Naive thymus-derived CD4-positive, alpha-beta T cell (primary cell): ENCODE results near the gene GABPB2. TPM values are rescaled to one million over a fixed set of nuclear protein-coding genes. Genes with fewer than 3 reads are reported as not detected.

Experiments used
- ATAC-seq: fragments of 150-1000 bp; cut with Tn5 transposase; 2 replicates; pipeline ENCODE4 v1.10.0; 2021; ENCODE audit warnings: mild to moderate bottlenecking, moderate library complexity
- CTCF ChIA-PET: fragments of 350-600 bp; sonication (Branson Sonifier 250); formaldehyde crosslinking; loops from one replicate; lab custom pipeline; 2021; ENCODE audit warnings: antibody characterized with exemption; lab: Charles Lee
- POLR2A ChIA-PET: fragments of 350-600 bp; sonication (Branson Sonifier 250); formaldehyde crosslinking; loops from one replicate; lab custom pipeline; 2021; ENCODE audit warnings: antibody characterized with exemption, inconsistent platforms; lab: Charles Lee
- DNase-seq, 9 donors: peaks; one replicate each; pipeline versions ENCODE4 v3.0.0 to v3.0.0-alpha.2; 2020 to 2022; ENCODE audit warnings: mixed read lengths in 1 of 9
- H3K27ac ChIP-seq: one replicate; pipeline ENCODE4 v1.7.0; 2013; ENCODE audit warnings: mild to moderate bottlenecking, low read depth, low read length, moderate library complexity
- H3K27me3 ChIP-seq, 2 donors: one replicate each; pipeline ENCODE4 v1.7.0; 2013; ENCODE audit warnings: low read length in 2 of 2, mild to moderate bottlenecking in 2 of 2, moderate library complexity in 2 of 2; ENCODE audit not compliant: control insufficient read depth in 2 of 2, insufficient read depth in 2 of 2
- H3K36me3 ChIP-seq, 3 experiments: 1 replicate in 2 of 3; 2 replicates in 1 of 3; pipeline ENCODE4 v1.7.0; 2013; ENCODE audit warnings: low read length in 3 of 3, mild to moderate bottlenecking in 3 of 3, moderate library complexity in 1 of 3; ENCODE audit not compliant: insufficient read depth in 3 of 3, control insufficient read depth in 2 of 3
- H3K4me1 ChIP-seq, 2 donors: one replicate each; pipeline ENCODE4 v1.7.0; 2013; ENCODE audit warnings: low read length in 2 of 2, mild to moderate bottlenecking in 2 of 2, moderate library complexity in 1 of 2; ENCODE audit not compliant: control insufficient read depth in 2 of 2, insufficient read depth in 2 of 2
- H3K4me3 ChIP-seq: 2 replicates; pipeline ENCODE4 v1.7.0; 2013; ENCODE audit warnings: mild to moderate bottlenecking, low read length
- H3K9me3 ChIP-seq, 3 experiments: 1 replicate in 2 of 3; 2 replicates in 1 of 3; pipeline ENCODE4 v1.7.0; 2013; ENCODE audit warnings: low read length in 3 of 3; ENCODE audit not compliant: control insufficient read depth in 2 of 3
- H3K27ac Mint-ChIP-seq, 9 donors: one replicate each; pipeline ENCODE4 v1.8.0; 2020 to 2022; ENCODE audit warnings: mixed read lengths in 9 of 9, mild to moderate bottlenecking in 8 of 9, moderate library complexity in 5 of 9, inconsistent platforms in 2 of 9
- H3K27me3 Mint-ChIP-seq, 5 donors: one replicate each; pipeline ENCODE4 v1.8.0; 2021 to 2022; ENCODE audit warnings: mixed read lengths in 5 of 5, mild to moderate bottlenecking in 1 of 5
- H3K36me3 Mint-ChIP-seq, 5 donors: one replicate each; pipeline ENCODE4 v1.8.0; 2020 to 2022; ENCODE audit warnings: mixed read lengths in 5 of 5, mild to moderate bottlenecking in 3 of 5, inconsistent platforms in 1 of 5
- H3K4me1 Mint-ChIP-seq, 7 donors: one replicate each; pipeline ENCODE4 v1.8.0; 2020 to 2022; ENCODE audit warnings: mixed read lengths in 7 of 7, mild to moderate bottlenecking in 3 of 7, inconsistent platforms in 1 of 7
- H3K4me3 Mint-ChIP-seq, 10 donors: one replicate each; pipeline ENCODE4 v1.8.0; 2020 to 2022; ENCODE audit warnings: mild to moderate bottlenecking in 10 of 10, mixed read lengths in 10 of 10, moderate library complexity in 6 of 10, inconsistent platforms in 2 of 10
- H3K9me3 Mint-ChIP-seq, 11 donors: one replicate each; pipeline ENCODE4 v1.8.0; 2020 to 2022; ENCODE audit warnings: mixed read lengths in 11 of 11, mild to moderate bottlenecking in 4 of 11, inconsistent platforms in 1 of 11, moderate library complexity in 1 of 11
- intact Hi-C, 2 donors: fragments of 100-400 bp; cut with micrococcal nuclease; formaldehyde crosslinking; loops; one replicate each; pipeline ENCODE4 v1.15.1; 2023
- polyA plus RNA-seq, 2 donors: library from polyadenylated mRNA; unstranded; fragments of 300-500 nt; fragmentation: Illumina TruSeq; gene quantifications; one replicate each; pipeline ENCODE4 v1.2.3, GENCODE V29; 2021
- total RNA-seq, 6 experiments: library from RNA in 5 of 6; stranded (reverse) in 5 of 6; gene quantifications; 1 replicate in 5 of 6; 2 replicates in 1 of 6; pipeline ENCODE4 v1.2.3 and lab custom pipeline; 2021 to 2026

GABPB2 gene
- total and polyA plus RNA-seq, 7 experiments from 2014 or later, result 9.6 to 42.2 (median 30.9) TPM

DNA sequence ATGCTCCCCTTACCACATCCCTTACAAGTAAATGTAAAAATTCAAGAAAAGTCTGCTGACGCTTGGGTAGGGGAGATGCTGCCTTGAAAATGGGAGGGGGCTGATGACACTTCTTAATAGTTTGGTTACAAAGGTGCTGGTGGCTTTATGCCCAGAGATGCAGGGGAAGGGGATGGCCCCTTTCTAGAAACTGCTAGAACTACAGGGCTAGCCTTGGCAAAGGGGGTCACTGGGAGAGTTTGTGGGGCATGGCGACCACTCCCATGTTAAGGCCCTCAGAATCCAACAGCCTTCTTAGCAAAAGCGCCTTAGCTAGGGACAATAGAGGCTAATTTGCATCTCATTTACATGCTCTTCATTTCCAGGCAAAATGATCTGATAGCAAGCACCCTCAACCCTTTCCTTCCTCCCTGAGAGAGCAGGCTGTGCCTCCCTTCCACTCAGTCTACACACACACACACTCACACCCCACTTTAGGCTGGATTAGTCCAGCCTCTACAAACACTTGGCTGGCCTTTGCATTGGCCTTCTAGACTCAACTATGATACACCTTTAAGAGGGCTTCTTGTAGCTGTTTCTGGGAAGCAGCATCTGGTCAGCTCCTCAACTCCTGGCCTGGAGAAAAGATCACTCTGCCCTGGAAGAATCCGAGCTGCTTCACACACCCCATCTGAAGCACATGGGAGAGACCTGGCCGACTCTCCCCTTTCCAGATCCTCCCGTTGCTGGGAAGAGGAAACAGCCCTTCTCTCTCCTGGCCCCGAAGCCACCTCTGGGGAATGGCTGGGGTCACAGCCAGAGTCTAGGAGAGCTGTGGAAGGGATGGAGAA lies 74.1 kb downstream of the GABPB2 start:
- peaks cover 0 to 1% (median 0%) of the 10 kb centered on the region in 5 donors for H3K36me3 Mint-ChIP-seq
- no peak for ATAC-seq
- H3K36me3 ChIP-seq, result peaks cover 0 to 4% (median 0%) of the 10 kb centered on the region in 3 experiments
- no peaks in the 10 kb centered on the region for H3K9me3 ChIP-seq
- peak overlapping the region in 8 of 10 donors; percentile 7 to 99 (median 78) for H3K4me3 Mint-ChIP-seq
- POLR2A ChIA-PET, result interaction anchor here (0.8 to 1.6 kb wide), 4 partner anchors 12 to 88 kb away, joined by 3 to 6 read pairs (median 3); no protein-coding TSS in a partner anchor
- no peaks in the 10 kb centered on the region for H3K4me1 ChIP-seq
- H3K27ac Mint-ChIP-seq, result peak overlapping the region in 3 of 9 donors; percentile 12 to 41 (median 23)
- peaks cover 12 to 24% (median 22%) of the 10 kb centered on the region in 7 donors for H3K4me1 Mint-ChIP-seq
- intact Hi-C loops, result no loop called here
- peaks cover 0 to 19% (median 0%) of the 10 kb centered on the region in 5 donors for H3K27me3 Mint-ChIP-seq
- no peaks in the 10 kb centered on the region for H3K9me3 Mint-ChIP-seq
- CTCF ChIA-PET, result interaction anchor here (1.1 to 1.2 kb wide), 2 partner anchors 10 to 13 kb away, joined by 3 to 4 read pairs; no protein-coding TSS in a partner anchor
- no peak for DNase-seq
- no peaks in the 10 kb centered on the region for H3K27me3 ChIP-seq
- no peak overlapping the region for H3K4me3 ChIP-seq
- no peak overlapping the region for H3K27ac ChIP-seq

- ChIA-PET POLR2A (interaction anchor here (1.0 to 1.6 kb wide), 4 partner anchors 14 to 89 kb away, joined by 3 to 6 read pairs (median 3); no protein-coding TSS in a partner anchor), CTCF (interaction anchor here (0.9 to 1.2 kb wide), 3 partner anchors 10 to 121 kb away, joined by 3 to 5 read pairs (median 4); no protein-coding TSS in a partner anchor)
- intact Hi-C loops, result loop anchor here (1.0 to 2.0 kb wide), 4 partner anchors 11 to 75 kb away; partner anchors contain the start of genes TNFAIP8L2 (in 2 of the 2), GABPB2 (in 1 of the 2) and LYSMD1 (in 1 of the 2)
- H3K36me3 ChIP-seq, result peaks cover 0 to 4% (median 0%) of the 10 kb centered on the region in 3 experiments
- no peaks in the 10 kb centered on the region for H3K9me3 ChIP-seq
- peaks cover 12 to 24% (median 22%) of the 10 kb centered on the region in 7 donors for H3K4me1 Mint-ChIP-seq
- peak overlapping the region in 5 of 9 donors; percentile 48 to 94 (median 87) for H3K27ac Mint-ChIP-seq
- H3K4me1 ChIP-seq, result no peaks in the 10 kb centered on the region
- H3K9me3 Mint-ChIP-seq, result no peaks in the 10 kb centered on the region
- peak overlapping the region; percentile 67 for H3K27ac ChIP-seq
- ATAC-seq, result no peak
- H3K27me3 Mint-ChIP-seq, result peaks cover 0 to 22% (median 0%) of the 10 kb centered on the region in 5 donors
- peaks cover 0 to 1% (median 0%) of the 10 kb centered on the region in 5 donors for H3K36me3 Mint-ChIP-seq
- peak in 4 of 9 donors; percentile 16 to 33 (median 28) for DNase-seq
- peak overlapping the region; percentile 66 for H3K4me3 ChIP-seq
- H3K27me3 ChIP-seq, result no peaks in the 10 kb centered on the region
- H3K4me3 Mint-ChIP-seq, result peak overlapping the region; percentile 91 to 99 (median 98)
Measured at GRCh38 chr1:151145304-151146071, 74.9 kb downstream of the GABPB2 start.

DNA sequence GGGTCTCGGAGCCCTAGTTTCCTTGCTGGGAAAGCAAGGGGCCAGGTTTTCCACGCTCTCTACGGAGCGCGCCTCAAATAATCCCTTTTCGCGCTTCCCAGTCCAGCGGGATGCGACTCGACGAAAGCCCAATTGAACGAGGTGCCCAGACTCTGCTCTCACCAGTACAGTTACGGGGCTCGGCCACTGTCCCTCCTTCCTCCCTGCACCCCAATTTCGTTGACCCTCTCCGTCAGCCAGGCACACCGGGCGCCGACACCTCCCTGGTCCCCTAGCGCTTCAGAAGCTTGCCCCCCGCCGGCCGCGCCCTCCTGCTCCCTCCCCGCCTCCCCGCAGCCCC lies 75.5 kb downstream of the GABPB2 start:
- DNase-seq, result no peak
- peaks cover 0 to 4% (median 0%) of the 10 kb centered on the region in 3 experiments for H3K36me3 ChIP-seq
- no peaks in the 10 kb centered on the region for H3K4me1 ChIP-seq
- POLR2A ChIA-PET, result interaction anchor here (1.0 to 3.0 kb wide), 5 partner anchors 11 to 46 kb away, joined by 3 to 20 read pairs (median 6); partner anchors contain the start of gene TNFAIP8L2
- no peaks in the 10 kb centered on the region for H3K9me3 ChIP-seq
- H3K27ac ChIP-seq, result peak overlapping the region; percentile 67
- H3K27me3 Mint-ChIP-seq, result peaks cover 0 to 23% (median 0%) of the 10 kb centered on the region in 5 donors
- peaks cover 0 to 1% (median 0%) of the 10 kb centered on the region in 5 donors for H3K36me3 Mint-ChIP-seq
- CTCF ChIA-PET, result interaction anchor here (0.9 kb wide), 1 partner anchor 121 kb away, joined by 5 read pairs; no protein-coding TSS in a partner anchor
- H3K4me3 ChIP-seq, result peak overlapping the region; percentile 66
- no peaks in the 10 kb centered on the region for H3K9me3 Mint-ChIP-seq
- ATAC-seq, result peak; percentile 9
- H3K27me3 ChIP-seq, result no peaks in the 10 kb centered on the region
- H3K4me3 Mint-ChIP-seq, result peak overlapping the region; percentile 91 to 99 (median 98)
- H3K27ac Mint-ChIP-seq, result peak overlapping the region in 6 of 9 donors; percentile 48 to 94 (median 81)
- peaks cover 12 to 24% (median 22%) of the 10 kb centered on the region in 7 donors for H3K4me1 Mint-ChIP-seq
- intact Hi-C loops, result loop anchor here (1.0 to 2.0 kb wide), 4 partner anchors 10 to 75 kb away; partner anchors contain the start of genes TNFAIP8L2 (in 2 of the 2), GABPB2 (in 1 of the 2) and LYSMD1 (in 1 of the 2)

- ChIA-PET POLR2A (interaction anchor here (0.6 to 3.0 kb wide), 7 partner anchors 11 to 84 kb away, joined by 3 to 20 read pairs (median 3); partner anchors contain the start of genes LYSMD1, SCNM1 and TNFAIP8L2), CTCF (interaction anchor here (0.7 to 1.9 kb wide), 4 partner anchors 8 to 47 kb away, joined by 3 to 8 read pairs (median 5); partner anchors contain the start of gene TNFAIP8L2)
- H3K36me3 Mint-ChIP-seq, result peaks cover 0 to 1% (median 0%) of the 10 kb centered on the region in 5 donors
- DNase-seq, result peak; percentile 70 to 92 (median 78)
- Histone ChIP-seq H3K4me1 (no peaks in the 10 kb centered on the region), H3K9me3 (no peaks in the 10 kb centered on the region), H3K27ac (peak within 1 kb of the TSS; percentile 67), H3K27me3 (no peaks in the 10 kb centered on the region), H3K4me3 (peak within 1 kb of the TSS; percentile 66), H3K36me3 (peaks cover 0 to 4% (median 0%) of the 10 kb centered on the region in 3 experiments)
- peak; percentile 100 for ATAC-seq
- H3K4me3 Mint-ChIP-seq, result peak within 1 kb of the TSS; percentile 91 to 99 (median 98)
- H3K9me3 Mint-ChIP-seq, result no peaks in the 10 kb centered on the region
- intact Hi-C loops, result loop anchor here (1.0 to 2.0 kb wide), 4 partner anchors 10 to 76 kb away; partner anchors contain the start of genes TNFAIP8L2 (in 2 of the 2), GABPB2 (in 1 of the 2) and LYSMD1 (in 1 of the 2)
- H3K4me1 Mint-ChIP-seq, result peaks cover 12 to 24% (median 22%) of the 10 kb centered on the region in 7 donors
- H3K27ac Mint-ChIP-seq, result peak within 1 kb of the TSS; percentile 66 to 94 (median 87)
- H3K27me3 Mint-ChIP-seq, result peaks cover 0 to 23% (median 0%) of the 10 kb centered on the region in 5 donors
Measured at GRCh38 chr1:151146412-151147131, 76.0 kb downstream of the GABPB2 start, which contains the start of gene SEMA6C. TSS of gene SEMA6C (minus strand) at chr1:151146631. CDS start at chr1:151142621, 4,010 bp downstream.

GRCh38 chr1:151147132-151147503 lies 76.6 kb downstream of the GABPB2 start:
- Mint-ChIP-seq H3K27ac (peak overlapping the region; percentile 66 to 94 (median 87)), H3K9me3 (no peaks in the 10 kb centered on the region), H3K36me3 (peaks cover 0 to 1% (median 0%) of the 10 kb centered on the region in 5 donors), H3K27me3 (peaks cover 0 to 23% (median 0%) of the 10 kb centered on the region in 5 donors), H3K4me1 (peaks cover 12 to 24% (median 22%) of the 10 kb centered on the region in 7 donors), H3K4me3 (peak overlapping the region; percentile 91 to 99 (median 98))
- H3K27me3 ChIP-seq, result no peaks in the 10 kb centered on the region
- no peaks in the 10 kb centered on the region for H3K4me1 ChIP-seq
- H3K9me3 ChIP-seq, result no peaks in the 10 kb centered on the region
- no peak for ATAC-seq
- peaks cover 0 to 4% (median 0%) of the 10 kb centered on the region in 3 experiments for H3K36me3 ChIP-seq
- CTCF ChIA-PET, result interaction anchor here (0.7 to 1.9 kb wide), 4 partner anchors 9 to 47 kb away, joined by 3 to 8 read pairs (median 5); partner anchors contain the start of gene TNFAIP8L2
- DNase-seq, result no peak
- intact Hi-C loops, result loop anchor here in 1 of 2 donors (2.0 kb wide), 1 partner anchor 76 kb away; the partner anchor contains the start of gene GABPB2
- peak overlapping the region; percentile 67 for H3K27ac ChIP-seq
- H3K4me3 ChIP-seq, result peak overlapping the region; percentile 66
- POLR2A ChIA-PET, result interaction anchor here (0.6 to 3.0 kb wide), 7 partner anchors 10 to 84 kb away, joined by 3 to 20 read pairs (median 3); partner anchors contain the start of genes LYSMD1, SCNM1 and TNFAIP8L2
